HG03108 (cell line): Measurements from ENCODE around the gene HTR1D.

ENCODE experiments used
- ATAC-seq: cut with Tn5 transposase; IDR thresholded peaks from one replicate; pipeline ENCODE4 v1.9.1; 2021; ENCODE audit warnings: moderate library complexity; ENCODE audit not compliant: unreplicated experiment

HTR1D gene

GRCh38 chr1:23185381-23185780, 31.9 kb downstream of the HTR1D start:
- no peak for ATAC-seq

- no peak for ATAC-seq
These were observed 32.9 kb downstream of the HTR1D start for GRCh38 chr1:23184212-23184934.

GRCh38 chr1:23179862-23180261, 37.4 kb downstream of the HTR1D start:
- ATAC-seq, result no peak

GRCh38 chr1:23178950-23179349, 38.4 kb downstream of the HTR1D start:
- no peak for ATAC-seq

GRCh38 chr1:23178414-23178813, 38.9 kb downstream of the HTR1D start:
- no peak for ATAC-seq

GRCh38 chr1:23177438-23178380, 39.6 kb downstream of the HTR1D start:
- peak; percentile 81 for ATAC-seq

- no peak for ATAC-seq
These were observed 40.3 kb downstream of the HTR1D start for GRCh38 chr1:23177031-23177430.

GRCh38 chr1:23174426-23175110, 42.7 kb downstream of the HTR1D start:
- ATAC-seq, result no peak

GRCh38 chr1:23171181-23171755, 46.0 kb downstream of the HTR1D start:
- no peak for ATAC-seq

GRCh38 chr1:23169727-23170335, 47.5 kb downstream of the HTR1D start:
- ATAC-seq, result no peak

- ATAC-seq, result no peak
These were observed 48.1 kb downstream of the HTR1D start for GRCh38 chr1:23169195-23169575.

- peak; percentile 46 for ATAC-seq
These were observed 48.7 kb downstream of the HTR1D start, which contains the start of gene LUZP1 for GRCh38 chr1:23168445-23169194. LUZP1 (minus strand) TSS chr1:23168856.

GRCh38 chr1:23168079-23168444, 49.2 kb downstream of the HTR1D start:
- ATAC-seq, result no peak

- ATAC-seq, result no peak
These were observed 49.8 kb downstream of the HTR1D start for GRCh38 chr1:23167353-23168078.

- ATAC-seq, result no peak
These were observed 50.4 kb downstream of the HTR1D start for GRCh38 chr1:23166854-23167253.

GRCh38 chr1:23163395-23163794, 53.9 kb downstream of the HTR1D start:
- ATAC-seq, result no peak

GRCh38 chr1:23159963-23160877, 57.1 kb downstream of the HTR1D start:
- ATAC-seq, result no peak

GRCh38 chr1:23156940-23157339, 60.4 kb downstream of the HTR1D start:
- ATAC-seq, result no peak
